Ishikawa (cell line): ENCODE measurements around the gene OR6J1.

Experiments
- EGR1 ChIP-seq: IDR thresholded peaks from 2 replicates; pipeline ENCODE4 v1.6.1; 2012
- REST ChIP-seq: IDR thresholded peaks from 2 replicates; pipeline ENCODE4 v1.6.1; 2012; ENCODE audit warnings: low read depth, mild to moderate bottlenecking
- TF ChIP-seq, protein P1 (sequence below): IDR thresholded peaks from 2 replicates; pipeline ENCODE4 v1.6.1; 2012

DNA sequence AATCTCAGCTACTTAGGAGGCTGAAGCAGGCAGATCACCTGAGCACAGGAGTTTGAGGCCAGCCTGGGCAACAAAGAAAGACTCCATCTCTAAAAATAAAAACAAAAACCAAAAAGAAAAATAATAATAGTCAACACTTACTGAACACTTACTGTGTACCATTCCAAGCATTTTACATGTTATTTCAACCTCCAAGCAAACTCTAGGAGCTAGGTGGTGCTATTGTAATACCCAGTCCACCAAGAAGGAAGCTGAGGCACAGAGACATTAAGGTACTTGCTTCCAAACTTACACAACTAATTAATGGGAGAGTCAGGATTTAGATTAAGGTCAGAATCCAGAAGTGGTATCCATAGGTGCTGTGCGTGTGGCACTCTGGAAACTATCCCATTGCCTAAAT is 13.7 kb upstream of the OR6J1 start:
- TF ChIP-seq, protein P1, sequence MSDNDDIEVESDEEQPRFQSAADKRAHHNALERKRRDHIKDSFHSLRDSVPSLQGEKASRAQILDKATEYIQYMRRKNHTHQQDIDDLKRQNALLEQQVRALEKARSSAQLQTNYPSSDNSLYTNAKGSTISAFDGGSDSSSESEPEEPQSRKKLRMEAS: no peak
- TF ChIP-seq REST (no peak), EGR1 (no peak)
